C1 segment of cervical spinal cord (tissue), 14 donors: ENCODE measurements around the gene ZNF75A.

Source experiments
- DNase-seq, 14 donors: peaks; one replicate each; lab custom pipeline; 2025; lab: John Stamatoyannopoulos, UW

Gene ZNF75A

GRCh38 chr16:3285131-3285530 is 20.2 kb upstream of the ZNF75A start:
- DNase-seq: no peak

- DNase-seq: no peak
Measured at GRCh38 chr16:3289998-3290673, 15.2 kb upstream of the ZNF75A start.

GRCh38 chr16:3292604-3293003 is 12.7 kb upstream of the ZNF75A start:
- no peak for DNase-seq

- DNase-seq: no peak
Measured at GRCh38 chr16:3295209-3295608, 10.1 kb upstream of the ZNF75A start.

GRCh38 chr16:3295783-3296182 is 9.5 kb upstream of the ZNF75A start:
- DNase-seq: peak in 2 of 14 donors; percentile 2 to 11

- no peak for DNase-seq
Measured at GRCh38 chr16:3304370-3304769, 927 bp upstream of the ZNF75A start.

GRCh38 chr16:3306078-3306477 is 781 bp downstream of the ZNF75A start:
- no peak for DNase-seq

GRCh38 chr16:3311496-3311895 is 6.2 kb downstream of the ZNF75A start:
- DNase-seq: no peak

GRCh38 chr16:3317315-3317999 is 12.2 kb downstream of the ZNF75A start:
- no peak for DNase-seq

- DNase-seq: no peak
Measured at GRCh38 chr16:3321816-3322215, 16.5 kb downstream of the ZNF75A start.

- DNase-seq: no peak
Measured at GRCh38 chr16:3327514-3327913, 22.2 kb downstream of the ZNF75A start.

- DNase-seq: no peak
Measured at GRCh38 chr16:3328104-3328503, 22.8 kb downstream of the ZNF75A start.

GRCh38 chr16:3328643-3329042 is 23.3 kb downstream of the ZNF75A start:
- no peak for DNase-seq

- no peak for DNase-seq
Measured at GRCh38 chr16:3346041-3346440, 40.7 kb downstream of the ZNF75A start.

- DNase-seq: no peak
Measured at GRCh38 chr16:3347586-3347985, 42.3 kb downstream of the ZNF75A start.

- DNase-seq: no peak
Measured at GRCh38 chr16:3348547-3349167, 43.4 kb downstream of the ZNF75A start.

GRCh38 chr16:3349175-3349574 is 43.9 kb downstream of the ZNF75A start:
- no peak for DNase-seq

GRCh38 chr16:3355589-3355988 is 50.3 kb downstream of the ZNF75A start, which contains the start of gene OR2C1:
OR2C1 (plus strand) TSS chr16:3355889; CDS start chr16:3355941, 52 bp downstream.
- no peak for DNase-seq

- no peak for DNase-seq
Measured at GRCh38 chr16:3356118-3356517, 50.8 kb downstream of the ZNF75A start.

GRCh38 chr16:3358871-3359270 is 53.6 kb downstream of the ZNF75A start:
- DNase-seq: no peak

- no peak for DNase-seq
Measured at GRCh38 chr16:3362931-3363330, 57.6 kb downstream of the ZNF75A start.

GRCh38 chr16:3363793-3364192 is 58.5 kb downstream of the ZNF75A start:
- DNase-seq: no peak
